Umbilical cord (tissue), 2 donors: ENCODE results near the gene ZNF888. TPM values are rescaled to one million over a fixed set of nuclear protein-coding genes. Genes with fewer than 3 reads are reported as not detected.
A peak's percentile ranks its signal among the peaks of the same experiment; 100 is the strongest.
"Not testable (repeated sequence)": the region's sequence is repeated elsewhere in the genome, so short reads cannot be mapped to it uniquely, and the experiment has no call there.

ENCODE experiments used
- DNase-seq: peaks from one replicate; pipeline ENCODE4 v3.0.0-alpha.2; 2015; ENCODE audit warnings: low spot score
- total RNA-seq: library from RNA; depleted of rRNA; stranded (reverse); fragments of >200 nt; gene quantifications from one replicate; pipeline ENCODE4 v1.2.3, GENCODE V29; 2014; ENCODE audit warnings: low replicate concordance; ENCODE audit not compliant: insufficient read depth

Gene ZNF888
- total RNA-seq = 7.0 TPM

GRCh38 chr19:52922841-52923777, at the start of gene ZNF888:
ZNF888 (minus strand) TSS chr19:52923428; CDS start chr19:52917873, 5,555 bp downstream.
- DNase-seq = peak; percentile 90

DNA sequence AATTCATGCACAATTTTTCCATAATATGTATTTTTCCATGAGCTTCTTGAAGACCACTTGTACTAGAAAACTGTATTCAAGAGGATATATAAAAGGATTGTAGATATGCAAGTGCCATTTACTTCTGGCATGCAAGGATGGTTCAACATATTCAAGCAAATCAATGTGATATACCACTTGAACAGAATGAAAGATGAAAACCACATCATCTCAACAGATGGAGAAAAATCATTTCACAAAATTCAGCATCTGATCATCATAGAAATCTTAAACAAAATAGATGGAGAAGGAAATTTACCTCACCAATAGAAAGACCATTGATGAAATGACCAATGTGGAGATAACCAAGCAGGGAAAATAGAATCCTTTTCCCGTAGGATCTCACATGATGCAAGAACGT, 44.5 kb upstream of the ZNF888 start:
- no peak for DNase-seq

- DNase-seq = no peak
Observed at GRCh38 chr19:52963247-52963618, 40.0 kb upstream of the ZNF888 start.

GRCh38 chr19:52962394-52963246, 39.4 kb upstream of the ZNF888 start, which contains the start of gene ZNF816:
ZNF816 (minus strand) TSS chr19:52962881; CDS start chr19:52956089, 6,792 bp downstream.
- DNase-seq = peak; percentile 98

- no peak for DNase-seq
Observed at GRCh38 chr19:52961981-52962380, 38.8 kb upstream of the ZNF888 start.

DNA sequence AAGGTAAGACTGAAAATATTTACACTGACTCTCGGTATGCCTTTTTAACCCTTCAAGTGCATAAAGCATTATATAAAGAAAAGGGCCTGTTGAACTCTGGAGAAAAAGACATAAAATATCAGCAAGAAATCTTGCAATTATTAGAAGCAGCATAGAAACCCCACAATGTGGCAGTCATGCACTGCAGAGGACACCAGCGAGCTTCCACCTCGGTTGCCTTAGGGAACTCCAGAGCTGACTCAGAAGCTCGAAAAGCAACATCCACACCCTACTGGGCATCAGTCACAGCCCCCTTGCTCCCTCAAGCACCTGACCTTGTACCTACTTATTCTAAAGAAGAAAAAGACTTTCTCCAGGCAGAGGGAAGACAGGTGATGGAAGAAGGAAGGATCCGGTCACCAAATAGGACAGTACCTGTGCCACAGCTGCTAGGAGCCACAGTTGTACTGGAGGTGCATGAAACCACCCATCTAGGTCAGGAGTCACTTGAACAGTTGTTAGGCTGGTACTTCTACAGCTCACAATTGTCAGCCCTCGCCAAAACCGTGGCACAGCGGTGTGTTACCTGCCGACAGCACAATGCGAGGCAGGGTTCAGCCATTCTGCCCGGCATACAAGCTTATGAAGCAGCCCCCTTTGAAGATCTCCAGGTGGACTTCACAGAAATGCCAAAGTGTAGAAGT, 36.5 kb upstream of the ZNF888 start:
- DNase-seq = no peak

GRCh38 chr19:52957591-52957990, 34.4 kb upstream of the ZNF888 start:
- DNase-seq = no peak

GRCh38 chr19:52956917-52957316, 33.7 kb upstream of the ZNF888 start:
- no peak for DNase-seq

GRCh38 chr19:52949422-52949821, 26.2 kb upstream of the ZNF888 start:
- DNase-seq = no peak

- DNase-seq = no peak
Observed at GRCh38 chr19:52948025-52948770, 25.0 kb upstream of the ZNF888 start.

- no peak for DNase-seq
Observed at GRCh38 chr19:52946322-52947310, 23.4 kb upstream of the ZNF888 start.

GRCh38 chr19:52945652-52946321, 22.6 kb upstream of the ZNF888 start:
- DNase-seq = no peak

DNA sequence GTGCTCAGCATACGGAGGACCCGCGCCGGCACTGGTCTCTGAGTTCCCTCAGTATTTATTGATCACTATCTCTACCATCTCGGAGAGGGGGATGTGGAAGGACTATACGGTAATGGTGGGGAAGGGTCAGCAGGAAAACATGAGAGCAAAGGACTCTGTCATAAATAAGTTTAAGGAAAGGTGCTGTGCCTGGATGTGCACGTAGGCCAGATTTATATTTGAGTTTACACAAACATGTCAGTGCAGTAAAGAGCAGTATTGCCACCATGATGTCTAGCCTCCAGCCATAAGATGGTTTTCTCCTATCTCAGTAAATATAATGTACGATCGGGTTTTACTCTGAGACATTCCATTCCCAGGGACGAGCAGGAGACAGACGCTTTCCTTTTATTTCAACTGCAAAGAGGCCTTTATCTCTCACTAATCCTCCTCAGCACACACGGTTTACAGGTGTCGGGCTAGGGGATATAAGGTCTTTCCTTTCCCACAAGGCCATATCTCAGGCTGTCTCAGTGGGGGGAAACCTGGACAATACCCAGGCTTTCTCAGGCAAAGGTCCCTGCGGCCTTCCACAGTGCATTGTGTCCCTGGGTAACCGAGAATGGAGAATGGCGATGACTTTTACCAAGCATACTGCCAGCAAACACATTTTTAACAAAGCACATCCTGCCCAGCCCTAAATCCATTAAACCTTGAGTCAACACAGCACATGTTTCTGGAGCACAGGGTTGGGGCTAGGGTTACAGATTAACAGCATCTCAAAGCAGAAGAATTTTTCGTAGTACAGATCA, 21.7 kb upstream of the ZNF888 start:
- not testable (repeated sequence) for DNase-seq

DNA sequence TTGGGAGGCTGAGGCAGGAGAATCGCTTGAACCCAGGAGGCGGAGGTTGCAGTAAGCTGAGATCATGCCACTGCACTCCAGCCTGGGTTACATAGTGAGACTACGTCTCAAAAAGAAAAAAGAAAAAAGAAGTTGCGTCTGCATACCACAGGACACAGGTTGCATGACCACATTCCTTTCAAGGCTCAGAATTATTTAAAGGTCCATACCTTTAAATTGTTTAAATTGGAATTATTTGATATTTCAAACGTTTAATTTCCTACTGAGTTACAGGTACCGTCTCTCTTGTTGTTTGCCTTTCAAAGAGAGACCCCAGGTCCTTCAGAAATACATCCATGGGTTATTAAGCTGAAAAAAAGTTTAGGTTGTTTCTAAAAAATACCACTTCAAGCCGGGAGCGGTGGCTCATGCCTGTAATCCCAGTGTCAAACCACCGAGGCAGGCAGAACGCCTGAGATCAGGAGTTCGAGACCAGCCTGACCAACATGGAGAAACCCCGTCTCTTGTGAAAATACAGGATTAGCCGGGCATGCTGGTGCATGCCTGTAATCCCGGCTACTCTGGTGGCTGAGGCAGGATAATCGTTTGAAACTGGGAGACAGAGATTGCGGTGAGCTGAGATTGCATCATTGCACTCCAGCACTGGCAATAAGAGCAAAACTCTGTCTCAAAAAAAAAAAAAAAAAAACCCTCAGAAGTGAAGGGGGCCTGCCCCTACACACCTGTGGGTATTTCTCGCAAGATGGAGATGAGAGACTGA, 20.8 kb upstream of the ZNF888 start:
- DNase-seq = no peak

- DNase-seq = no peak
Observed at GRCh38 chr19:52943134-52943883, 20.1 kb upstream of the ZNF888 start.

- DNase-seq = peak; percentile 93
Observed at GRCh38 chr19:52942386-52943133, 19.3 kb upstream of the ZNF888 start.
